ENCODE measurements around the gene PDCD1. TPM values are rescaled to one million over a fixed set of nuclear protein-coding genes. Genes with fewer than 3 reads are reported as not detected.
"Not testable (repeated sequence)": the region's sequence is repeated elsewhere in the genome, so short reads cannot be mapped to it uniquely, and the experiment has no call there.

PDCD1 gene
- total RNA-seq, 2 donors from 2014 or later: 22.5 to 25.4 TPM

- H3K9me3 Mint-ChIP-seq: peaks cover 4 to 10% of the 10 kb centered on the region in 2 donors
- ATAC-seq: no peak
These were observed 39.8 kb downstream of the PDCD1 start for GRCh38 chr2:241818943-241819270.

GRCh38 chr2:241818229-241818942 is 40.3 kb downstream of the PDCD1 start:
- Mint-ChIP-seq H3K27ac (no peak overlapping the region), H3K36me3 (peaks cover 0 to 5% of the 10 kb centered on the region in 2 donors), H3K9me3 (peaks cover 0 to 5% of the 10 kb centered on the region in 2 donors)
- ATAC-seq: no peak
- no peak for DNase-seq (ENCODE audit: low spot score in 2 of 2)

More at GRCh38 chr2:241818943-241819270, 39.8 kb downstream of the PDCD1 start:
- no peak for DNase-seq (ENCODE audit: low spot score in 2 of 2)
- Mint-ChIP-seq H3K36me3 (peaks cover 0 to 9% of the 10 kb centered on the region in 2 donors), H3K27ac (no peak overlapping the region)

- not testable (repeated sequence) for H3K9me3 Mint-ChIP-seq; DNase-seq (ENCODE audit: low spot score in 2 of 2); H3K36me3 Mint-ChIP-seq; ATAC-seq; H3K27ac Mint-ChIP-seq
These were observed 40.9 kb downstream of the PDCD1 start for GRCh38 chr2:241817821-241818215.

- no peaks in the 10 kb centered on the region for H3K9me3 Mint-ChIP-seq
- H3K36me3 Mint-ChIP-seq: no peaks in the 10 kb centered on the region
- DNase-seq (ENCODE audit: low spot score in 2 of 2): no peak
- ATAC-seq: no peak
- H3K27ac Mint-ChIP-seq: no peak overlapping the region
These were observed 41.4 kb downstream of the PDCD1 start for GRCh38 chr2:241817126-241817820.

GRCh38 chr2:241816431-241817121 is 42.1 kb downstream of the PDCD1 start:
- DNase-seq (ENCODE audit: low spot score in 2 of 2): no peak
- Mint-ChIP-seq H3K9me3 (no peaks in the 10 kb centered on the region), H3K27ac (no peak overlapping the region), H3K36me3 (no peaks in the 10 kb centered on the region)
- ATAC-seq: no peak

- Mint-ChIP-seq H3K27ac (no peak overlapping the region), H3K9me3 (no peaks in the 10 kb centered on the region), H3K36me3 (no peaks in the 10 kb centered on the region)
- DNase-seq (ENCODE audit: low spot score in 2 of 2) (no peak), ATAC-seq (no peak)
These were observed 42.9 kb downstream of the PDCD1 start for GRCh38 chr2:241815477-241816430.

GRCh38 chr2:241814643-241815476 is 43.8 kb downstream of the PDCD1 start:
- ATAC-seq: no peak
- H3K36me3 Mint-ChIP-seq: no peaks in the 10 kb centered on the region
- no peak overlapping the region for H3K27ac Mint-ChIP-seq
- H3K9me3 Mint-ChIP-seq: no peaks in the 10 kb centered on the region
- DNase-seq (ENCODE audit: low spot score in 2 of 2): no peak

GRCh38 chr2:241814393-241814642 is 44.4 kb downstream of the PDCD1 start:
- H3K36me3 Mint-ChIP-seq: no peaks in the 10 kb centered on the region
- DNase-seq (ENCODE audit: low spot score in 2 of 2) (no peak), ATAC-seq (no peak)
- H3K9me3 Mint-ChIP-seq: no peaks in the 10 kb centered on the region
- H3K27ac Mint-ChIP-seq: no peak overlapping the region

- peak in 1 of 2 donors; percentile 69 for DNase-seq (ENCODE audit: low spot score in 2 of 2)
- ATAC-seq: peak; percentile 38 to 92
- H3K9me3 Mint-ChIP-seq: no peaks in the 10 kb centered on the region
- no peak overlapping the region for H3K27ac Mint-ChIP-seq
- H3K36me3 Mint-ChIP-seq: no peaks in the 10 kb centered on the region
These were observed 44.9 kb downstream of the PDCD1 start for GRCh38 chr2:241813644-241814392.

GRCh38 chr2:241812730-241813643 is 45.7 kb downstream of the PDCD1 start:
- no peak for ATAC-seq

GRCh38 chr2:241811952-241812729 is 46.6 kb downstream of the PDCD1 start:
- H3K27ac Mint-ChIP-seq: no peak overlapping the region
- DNase-seq (ENCODE audit: low spot score in 2 of 2) (no peak), ATAC-seq (no peak)
- no peaks in the 10 kb centered on the region for H3K36me3 Mint-ChIP-seq
- H3K9me3 Mint-ChIP-seq: no peaks in the 10 kb centered on the region

More at GRCh38 chr2:241812730-241813643, 45.7 kb downstream of the PDCD1 start:
- Mint-ChIP-seq H3K36me3 (no peaks in the 10 kb centered on the region), H3K9me3 (no peaks in the 10 kb centered on the region), H3K27ac (no peak overlapping the region)
- DNase-seq (ENCODE audit: low spot score in 2 of 2): peak in 1 of 2 donors; percentile 55

- H3K36me3 Mint-ChIP-seq: no peaks in the 10 kb centered on the region
- DNase-seq (ENCODE audit: low spot score in 2 of 2): peak in 1 of 2 donors; percentile 51
- no peak for ATAC-seq
- no peaks in the 10 kb centered on the region for H3K9me3 Mint-ChIP-seq
- H3K27ac Mint-ChIP-seq: no peak overlapping the region
These were observed 47.3 kb downstream of the PDCD1 start for GRCh38 chr2:241811201-241811951.

All from activated naive CD4-positive, alpha-beta T cell treated with anti-CD3 and anti-CD28 coated beads, Interleukin-2, amount 50 U/mL, for 72 hours (primary cell).